Left ventricle myocardium inferior (tissue), 1 donor: Measurements from ENCODE around the gene SDHD. TPM values are rescaled to one million over a fixed set of nuclear protein-coding genes. Genes with fewer than 3 reads are reported as not detected.
"Not testable (repeated sequence)": the region's sequence is repeated elsewhere in the genome, so short reads cannot be mapped to it uniquely, and the experiment has no call there.

ENCODE experiments used
- DNase-seq: peaks from one replicate; pipeline ENCODE4 v3.0.0-alpha.2; 2020
- H3K27ac ChIP-seq: fragments of 200-600 bp; replicated peaks from 2 replicates; pipeline ENCODE4 v1.8.0; 2021
- H3K27me3 ChIP-seq: fragments of 200-600 bp; 2 replicates; pipeline ENCODE4 v1.8.0; 2021; ENCODE audit warnings: low read depth
- H3K36me3 ChIP-seq: fragments of 200-600 bp; 2 replicates; pipeline ENCODE4 v1.8.0; 2021
- H3K4me1 ChIP-seq: fragments of 200-600 bp; 2 replicates; pipeline ENCODE4 v1.8.0; 2021
- H3K4me3 ChIP-seq: fragments of 200-600 bp; 2 replicates; pipeline ENCODE4 v1.8.0; 2021; ENCODE audit warnings: mild to moderate bottlenecking, moderate library complexity
- H3K9me3 ChIP-seq: fragments of 200-600 bp; replicated peaks from 2 replicates; pipeline ENCODE4 v1.8.0; 2021
- intact Hi-C: fragments of 100-400 bp; cut with micrococcal nuclease; formaldehyde crosslinking; loops from one replicate; pipeline ENCODE4 v1.11.0; 2022
- total RNA-seq: library from RNA; stranded (reverse); fragmentation: NEBNext Ultra II Directional; extraction: Animal tissue kit (Norgen Biotek cat#: 25700); gene quantifications from one replicate; pipeline ENCODE4 v1.2.1, GENCODE V29; 2021
- TF ChIP-seq, protein P1 (sequence below): fragments of 200-600 bp; IDR thresholded peaks from 2 replicates; pipeline ENCODE4 v1.8.0; 2021; ENCODE audit warnings: antibody characterized with exemption, mild to moderate bottlenecking, borderline replicate concordance
- donor health status: DM: no; HTN: yes; CAD: no; lungs with severe emphysema.

SDHD gene
- total RNA-seq, 1 donor from 2014 or later = 290 TPM

DNA sequence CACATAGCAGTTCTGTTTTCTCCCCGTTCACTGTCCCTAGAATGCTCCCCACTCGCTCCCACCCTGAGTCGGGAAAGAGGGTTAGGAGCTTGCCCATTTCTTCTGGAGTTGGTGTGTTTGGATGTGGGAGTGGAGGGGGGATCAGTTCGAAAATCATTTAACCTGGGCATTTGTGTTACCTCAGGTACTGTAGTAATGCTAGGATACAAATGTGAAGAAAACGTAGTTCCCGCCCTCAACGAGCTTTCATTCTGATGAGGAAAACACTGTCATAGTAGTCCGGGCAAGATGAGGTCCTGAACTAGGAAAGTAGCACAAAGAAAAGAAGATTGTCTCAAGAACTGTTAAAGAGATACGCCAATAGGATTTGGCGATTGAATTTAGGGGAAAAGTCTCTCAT, 539 bp downstream of the SDHD start:
- DNase-seq = no peak
- H3K27me3 ChIP-seq = no peaks in the 10 kb centered on the region
- intact Hi-C loops = no loop called here
- H3K9me3 ChIP-seq = no peaks in the 10 kb centered on the region
- peaks cover 75% of the 10 kb centered on the region for H3K36me3 ChIP-seq
- TF ChIP-seq, protein P1, sequence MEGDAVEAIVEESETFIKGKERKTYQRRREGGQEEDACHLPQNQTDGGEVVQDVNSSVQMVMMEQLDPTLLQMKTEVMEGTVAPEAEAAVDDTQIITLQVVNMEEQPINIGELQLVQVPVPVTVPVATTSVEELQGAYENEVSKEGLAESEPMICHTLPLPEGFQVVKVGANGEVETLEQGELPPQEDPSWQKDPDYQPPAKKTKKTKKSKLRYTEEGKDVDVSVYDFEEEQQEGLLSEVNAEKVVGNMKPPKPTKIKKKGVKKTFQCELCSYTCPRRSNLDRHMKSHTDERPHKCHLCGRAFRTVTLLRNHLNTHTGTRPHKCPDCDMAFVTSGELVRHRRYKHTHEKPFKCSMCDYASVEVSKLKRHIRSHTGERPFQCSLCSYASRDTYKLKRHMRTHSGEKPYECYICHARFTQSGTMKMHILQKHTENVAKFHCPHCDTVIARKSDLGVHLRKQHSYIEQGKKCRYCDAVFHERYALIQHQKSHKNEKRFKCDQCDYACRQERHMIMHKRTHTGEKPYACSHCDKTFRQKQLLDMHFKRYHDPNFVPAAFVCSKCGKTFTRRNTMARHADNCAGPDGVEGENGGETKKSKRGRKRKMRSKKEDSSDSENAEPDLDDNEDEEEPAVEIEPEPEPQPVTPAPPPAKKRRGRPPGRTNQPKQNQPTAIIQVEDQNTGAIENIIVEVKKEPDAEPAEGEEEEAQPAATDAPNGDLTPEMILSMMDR = no peak
- peak overlapping the region; percentile 92 for H3K4me3 ChIP-seq
- H3K27ac ChIP-seq = peak overlapping the region; percentile 92
- H3K4me1 ChIP-seq = peaks cover 91% of the 10 kb centered on the region

DNA sequence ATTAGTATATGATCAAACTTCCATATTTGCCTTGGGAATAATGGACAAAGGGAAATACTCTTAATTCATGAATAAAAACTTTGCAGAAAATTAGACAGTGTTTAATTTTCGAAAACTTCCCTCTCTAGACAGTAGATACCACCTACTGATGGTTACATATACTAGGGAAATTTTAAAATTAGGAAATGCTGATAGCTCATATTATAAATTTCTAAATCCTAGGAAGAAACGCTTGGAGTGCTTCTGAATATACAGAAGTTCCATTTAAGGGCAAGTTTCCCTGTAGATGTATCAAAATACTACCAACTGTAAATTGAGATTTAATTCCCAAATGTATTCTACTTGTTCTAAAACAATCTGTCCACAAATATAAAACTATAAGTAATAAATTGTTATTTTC, 8.6 kb downstream of the SDHD start:
- Histone ChIP-seq H3K4me1 (peaks cover 20% of the 10 kb centered on the region), H3K36me3 (peaks cover 80% of the 10 kb centered on the region)
- intact Hi-C loops, DNase-seq, H3K27ac ChIP-seq, H3K27me3 ChIP-seq, H3K4me3 ChIP-seq, H3K9me3 ChIP-seq: not testable (repeated sequence)

DNA sequence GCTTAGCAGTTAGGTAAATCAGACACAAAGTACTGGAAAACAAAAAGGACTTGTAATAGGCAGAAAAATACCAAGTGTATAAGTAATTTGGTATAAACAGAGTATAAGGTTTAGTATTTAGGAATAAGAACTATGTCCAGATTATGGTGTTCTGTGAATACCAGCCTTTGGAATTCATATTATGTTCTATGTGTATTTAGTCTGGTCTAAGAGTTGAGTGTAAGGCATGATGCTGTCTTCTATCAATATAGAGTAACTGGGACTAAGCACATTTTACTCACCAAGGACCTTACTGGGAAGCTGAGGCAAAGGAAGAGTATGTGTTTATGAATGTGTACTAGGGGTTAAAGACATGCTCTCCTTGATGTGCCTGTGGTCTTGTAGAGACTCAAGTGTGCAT, 9.5 kb downstream of the SDHD start:
- Histone ChIP-seq H3K4me1 (peaks cover 13% of the 10 kb centered on the region), H3K27me3 (no peaks in the 10 kb centered on the region), H3K27ac (no peak overlapping the region), H3K9me3 (no peaks in the 10 kb centered on the region), H3K36me3 (peaks cover 71% of the 10 kb centered on the region), H3K4me3 (no peak overlapping the region)
- no peak for DNase-seq
- TF ChIP-seq, protein P1 = no peak
- intact Hi-C loops = no loop called here

DNA sequence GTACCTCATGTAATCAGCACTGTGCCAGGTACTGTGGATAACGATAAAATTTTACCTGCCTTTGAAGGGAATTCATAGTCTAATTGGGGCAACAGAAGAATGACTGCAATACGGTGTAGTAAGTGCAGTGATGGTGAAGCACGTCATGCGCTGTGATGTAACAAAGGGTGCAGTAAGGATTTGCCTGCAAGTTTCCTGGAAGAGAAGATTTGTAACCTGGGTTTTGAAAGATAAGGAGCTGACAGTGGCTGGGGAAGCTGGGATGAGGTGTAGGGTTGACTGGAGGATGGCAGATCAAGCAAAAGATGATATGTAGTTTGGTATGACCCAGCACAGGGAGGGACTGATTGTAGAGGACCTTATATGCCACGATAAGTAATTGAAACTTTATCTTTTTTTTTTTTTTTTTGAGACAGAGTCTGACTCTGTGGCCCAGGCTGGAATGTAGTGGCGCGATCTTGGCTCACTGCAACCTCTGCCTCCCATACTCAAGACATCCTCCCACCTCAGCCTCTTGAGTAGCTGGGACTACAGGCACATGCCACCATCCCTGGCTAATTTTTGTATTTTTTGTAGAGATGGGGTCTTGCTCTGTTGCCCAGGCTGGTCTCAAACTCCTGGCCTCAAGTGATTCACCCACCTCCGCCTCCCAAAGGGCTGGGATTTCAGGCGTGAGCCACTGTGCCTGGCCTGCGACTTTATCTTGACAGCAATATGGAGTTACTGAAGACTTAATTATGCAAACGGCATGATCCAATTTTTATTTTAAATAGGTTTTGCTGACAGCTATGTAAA, 11.3 kb downstream of the SDHD start:
- Histone ChIP-seq H3K4me1 (peaks cover 6% of the 10 kb centered on the region), H3K27ac (no peak overlapping the region), H3K36me3 (peaks cover 54% of the 10 kb centered on the region), H3K9me3 (no peaks in the 10 kb centered on the region), H3K4me3 (no peak overlapping the region), H3K27me3 (no peaks in the 10 kb centered on the region)
- TF ChIP-seq, protein P1 = no peak
- DNase-seq = no peak
- intact Hi-C loops = no loop called here

DNA sequence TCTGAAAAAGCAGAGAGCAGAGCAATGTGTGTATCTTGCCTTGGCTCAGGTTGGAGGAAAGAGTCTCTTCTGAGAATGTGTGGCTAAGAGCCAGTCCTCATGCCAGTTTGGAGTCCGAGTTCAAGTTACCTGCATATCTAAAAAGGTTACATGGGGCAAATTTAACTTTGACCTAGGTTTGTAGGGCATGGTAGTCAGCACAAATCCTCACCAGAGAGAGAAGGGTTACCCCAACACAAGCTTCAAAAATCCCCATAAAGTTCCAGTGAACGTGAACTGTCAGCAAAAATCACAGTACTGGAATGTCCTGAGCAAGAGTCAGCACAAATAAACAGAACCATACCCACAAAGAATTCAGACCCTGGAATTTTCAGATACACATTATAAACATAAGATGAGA, 13.8 kb downstream of the SDHD start:
- TF ChIP-seq, protein P1 = no peak
- H3K4me3 ChIP-seq = no peak overlapping the region
- no peaks in the 10 kb centered on the region for H3K27me3 ChIP-seq
- no peaks in the 10 kb centered on the region for H3K9me3 ChIP-seq
- H3K36me3 ChIP-seq = peaks cover 28% of the 10 kb centered on the region
- H3K4me1 ChIP-seq = peaks cover 6% of the 10 kb centered on the region
- no peak overlapping the region for H3K27ac ChIP-seq
- no peak for DNase-seq
- intact Hi-C loops = no loop called here

DNA sequence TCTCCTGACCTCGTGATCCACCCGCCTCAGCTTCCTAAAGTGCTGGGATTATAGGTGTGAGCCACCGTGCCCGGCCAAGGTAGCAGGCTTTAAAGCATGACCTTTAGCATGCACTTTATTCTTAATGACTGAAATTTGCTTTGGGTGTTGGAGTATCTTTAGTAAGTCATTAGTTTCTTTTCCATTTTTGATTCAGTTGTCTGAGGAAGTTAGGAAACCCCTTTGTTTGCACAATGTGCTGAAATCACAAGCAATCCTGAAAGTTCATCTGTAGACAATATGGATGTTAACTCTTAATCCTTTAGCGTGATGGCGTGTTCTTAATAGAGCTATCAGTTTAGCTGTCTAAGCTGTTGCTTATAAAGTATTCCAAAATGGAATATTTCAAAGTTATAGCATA, 16.8 kb downstream of the SDHD start:
- intact Hi-C loops = no loop called here
- no peak overlapping the region for H3K4me3 ChIP-seq
- no peaks in the 10 kb centered on the region for H3K9me3 ChIP-seq
- H3K27me3 ChIP-seq = no peaks in the 10 kb centered on the region
- H3K27ac ChIP-seq = no peak overlapping the region
- peaks cover 5% of the 10 kb centered on the region for H3K36me3 ChIP-seq
- TF ChIP-seq, protein P1 = no peak
- DNase-seq = no peak
- H3K4me1 ChIP-seq = peaks cover 6% of the 10 kb centered on the region
